CD14-positive monocyte (primary cell): Measurements from ENCODE around the gene FREM2. TPM values are rescaled to one million over a fixed set of nuclear protein-coding genes. Genes with fewer than 3 reads are reported as not detected.

Experiments used
- DNase-seq, 3 donors: peaks; one replicate each; pipeline ENCODE4 v3.0.0-alpha.2; 2011 to 2022
- H2AFZ ChIP-seq: 2 replicates; pipeline ENCODE4 v1.6.0; 2012; ENCODE audit warnings: mild to moderate bottlenecking, low read depth, low read length, inconsistent platforms; ENCODE audit not compliant: insufficient read depth, poor library complexity, severe bottlenecking
- H3K27ac ChIP-seq, 2 donors: 1 replicate in 1 of 2; 2 replicates in 1 of 2; pipeline ENCODE4 v1.5.1; 2012 to 2013; ENCODE audit warnings: low read length in 2 of 2, control low read depth in 1 of 2, inconsistent platforms in 1 of 2, low read depth in 1 of 2, mild to moderate bottlenecking in 1 of 2
- H3K27me3 ChIP-seq, 2 donors: one replicate each; pipeline versions ENCODE4 v1.6.0 to v1.6.1; 2011 to 2013; ENCODE audit warnings: low read length in 2 of 2; ENCODE audit not compliant: control insufficient read depth in 2 of 2, insufficient read depth in 2 of 2
- H3K36me3 ChIP-seq, 2 donors: replicated peaks in 1 of 2; 1 replicate in 1 of 2; 2 replicates in 1 of 2; pipeline versions ENCODE4 v1.5.1 to v1.6.1; 2012 to 2013; ENCODE audit warnings: low read length in 2 of 2, control low read depth in 1 of 2, inconsistent platforms in 1 of 2, mild to moderate bottlenecking in 1 of 2; ENCODE audit not compliant: insufficient read depth in 2 of 2, control insufficient read depth in 1 of 2
- H3K4me1 ChIP-seq, 2 donors: 1 replicate in 1 of 2; 2 replicates in 1 of 2; pipeline versions ENCODE4 v1.5.1 to v1.6.1; 2012 to 2013; ENCODE audit warnings: low read length in 2 of 2, control low read depth in 1 of 2, inconsistent platforms in 1 of 2, mild to moderate bottlenecking in 1 of 2, moderate library complexity in 1 of 2; ENCODE audit not compliant: insufficient read depth in 2 of 2, control insufficient read depth in 1 of 2
- H3K4me2 ChIP-seq: replicated peaks from 2 replicates; pipeline ENCODE3; 2012; ENCODE audit warnings: low read length, moderate library complexity, mild to moderate bottlenecking; ENCODE audit not compliant: poor library complexity, severe bottlenecking; ENCODE audit errors: extremely low read depth
- H3K4me3 ChIP-seq, 3 experiments: fragments of 200-600 bp in 1 of 3; sonication (generic) in 1 of 3; replicated peaks in 1 of 3; 1 replicate in 2 of 3; 2 replicates in 1 of 3; pipeline ENCODE4 v1.5.1; 2011 to 2013; ENCODE audit warnings: low read length in 3 of 3, mild to moderate bottlenecking in 3 of 3, control low read depth in 2 of 3, low read depth in 2 of 3, inconsistent platforms in 1 of 3, moderate library complexity in 1 of 3
- H3K79me2 ChIP-seq: 2 replicates; pipeline ENCODE4 v1.6.0; 2012; ENCODE audit warnings: mild to moderate bottlenecking, control low read depth, inconsistent platforms, low read length, moderate library complexity; ENCODE audit not compliant: insufficient read depth
- H3K9ac ChIP-seq: 2 replicates; pipeline ENCODE4 v1.6.0; 2017; ENCODE audit warnings: low read length, mild to moderate bottlenecking; ENCODE audit not compliant: insufficient read depth, poor library complexity, severe bottlenecking
- H3K9me3 ChIP-seq, 2 donors: replicated peaks in 1 of 2; 1 replicate in 1 of 2; 2 replicates in 1 of 2; pipeline versions ENCODE4 v1.5.1 to v1.6.1; 2012 to 2013; ENCODE audit warnings: low read length in 2 of 2, control low read depth in 1 of 2; ENCODE audit not compliant: control insufficient read depth in 1 of 2, insufficient read depth in 1 of 2
- H4K20me1 ChIP-seq: 2 replicates; pipeline ENCODE4 v1.6.0; 2012; ENCODE audit warnings: mild to moderate bottlenecking, low read length, control low read depth, moderate library complexity; ENCODE audit not compliant: insufficient read depth
- H3K27ac Mint-ChIP-seq, 7 donors: one replicate each; pipeline ENCODE4 v1.8.0; 2020; ENCODE audit warnings: mild to moderate bottlenecking in 7 of 7, mixed read lengths in 7 of 7, moderate library complexity in 6 of 7, inconsistent platforms in 2 of 7
- H3K27me3 Mint-ChIP-seq, 3 donors: one replicate each; pipeline ENCODE4 v1.8.0; 2021 to 2022; ENCODE audit warnings: low read depth in 3 of 3, mild to moderate bottlenecking in 3 of 3, mixed read lengths in 3 of 3, moderate library complexity in 3 of 3, inconsistent platforms in 1 of 3
- H3K36me3 Mint-ChIP-seq, 2 donors: one replicate each; pipeline ENCODE4 v1.8.0; 2020; ENCODE audit warnings: mixed read lengths in 2 of 2, inconsistent platforms in 1 of 2, mild to moderate bottlenecking in 1 of 2
- H3K4me1 Mint-ChIP-seq: one replicate; pipeline ENCODE4 v1.8.0; 2020; ENCODE audit warnings: mild to moderate bottlenecking, mixed read lengths
- H3K4me3 Mint-ChIP-seq, 2 donors: one replicate each; pipeline ENCODE4 v1.8.0; 2020; ENCODE audit warnings: mild to moderate bottlenecking in 2 of 2, mixed read lengths in 2 of 2, moderate library complexity in 1 of 2
- H3K9me3 Mint-ChIP-seq, 7 donors: one replicate each; pipeline ENCODE4 v1.8.0; 2020 to 2022; ENCODE audit warnings: mixed read lengths in 7 of 7, mild to moderate bottlenecking in 6 of 7, moderate library complexity in 6 of 7, inconsistent platforms in 2 of 7
- CTCF ChIP-seq: fragments of 200-600 bp; IDR thresholded peaks from one replicate; pipeline ENCODE4 v1.8.0; 2022; ENCODE audit warnings: antibody characterized with exemption, mild to moderate bottlenecking
- WGBS: methylation state at CpG from one replicate; pipeline ENCODE4 v1.1.5; 2013; ENCODE audit warnings: missing lambda C conversion rate; ENCODE audit not compliant: insufficient coverage; 5-methylcytosine and 5-hydroxymethylcytosine counted together
- intact Hi-C, 2 donors: fragments of 100-400 bp; cut with micrococcal nuclease; formaldehyde crosslinking; loops; one replicate each; pipeline versions ENCODE4 v1.15.0 to v1.15.1; 2023
- polyA plus RNA-seq, 3 donors: library from polyadenylated mRNA; depleted of rRNA in 1 of 3; unstranded in 2 of 3; stranded (reverse) in 1 of 3; fragments of 300-500 nt in 2 of 3; fragments of >200 nt in 1 of 3; fragmentation: Illumina TruSeq in 2 of 3; gene quantifications; 1 replicate in 2 of 3; 2 replicates in 1 of 3; pipeline ENCODE4 v1.2.3, GENCODE V29; 2012 to 2021

The FREM2 gene
- polyA plus RNA-seq, 3 donors = not detected

- Histone ChIP-seq H3K9me3 (no peaks in the 10 kb centered on the region), H3K4me3 (no peak overlapping the region), H2AFZ (no peak overlapping the region), H3K79me2 (no peaks in the 10 kb centered on the region), H3K27me3 (no peaks in the 10 kb centered on the region), H3K4me1 (no peaks in the 10 kb centered on the region), H3K36me3 (no peaks in the 10 kb centered on the region), H3K27ac (no peak overlapping the region), H3K4me2 (no peak overlapping the region), H4K20me1 (no peaks in the 10 kb centered on the region), H3K9ac (no peak overlapping the region)
- H3K27ac Mint-ChIP-seq = no peak overlapping the region
- intact Hi-C loops = no loop called here
- peaks cover 0 to 2% (median 2%) of the 10 kb centered on the region in 3 donors for H3K27me3 Mint-ChIP-seq
- no peak overlapping the region for H3K4me3 Mint-ChIP-seq
- WGBS = no CpG with 5 or more reads among the region's 1 CpG
- peaks cover 0 to 2% (median 0%) of the 10 kb centered on the region in 7 donors for H3K9me3 Mint-ChIP-seq
- DNase-seq = no peak
- no peak for TF ChIP-seq CTCF
- H3K36me3 Mint-ChIP-seq = no peaks in the 10 kb centered on the region
- no peaks in the 10 kb centered on the region for H3K4me1 Mint-ChIP-seq
Measured at GRCh38 chr13:38648912-38649311, 38.0 kb upstream of the FREM2 start.

DNA sequence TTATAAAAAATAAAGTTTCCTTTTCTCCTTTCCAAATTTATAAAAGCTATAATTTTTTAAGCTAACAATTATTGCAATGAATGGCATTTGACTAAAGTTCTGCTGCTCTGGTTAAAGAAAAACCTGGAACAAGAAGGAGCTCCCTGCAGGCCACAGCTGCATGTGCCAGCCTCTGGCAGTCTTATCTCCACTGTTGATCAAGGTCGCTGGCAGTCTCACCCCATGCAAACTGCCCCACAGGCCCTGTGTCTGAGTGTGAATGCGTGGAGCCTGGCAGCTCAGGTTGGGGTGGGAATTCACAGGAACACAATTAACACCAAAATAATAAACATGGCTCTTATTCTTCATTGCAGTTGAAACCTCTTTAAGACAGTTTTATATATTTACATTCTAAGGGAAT lies 30.2 kb upstream of the FREM2 start:
- no peak for DNase-seq
- no peaks in the 10 kb centered on the region for H3K36me3 ChIP-seq
- Mint-ChIP-seq H3K27me3 (no peaks in the 10 kb centered on the region), H3K4me1 (no peaks in the 10 kb centered on the region), H3K4me3 (no peak overlapping the region), H3K36me3 (no peaks in the 10 kb centered on the region), H3K9me3 (peaks cover 0 to 3% (median 0%) of the 10 kb centered on the region in 7 donors), H3K27ac (no peak overlapping the region)
- no peak overlapping the region for H2AFZ ChIP-seq
- no peak for TF ChIP-seq CTCF
- no CpG with 5 or more reads among the region's 2 CpGs for WGBS
- H3K9me3 ChIP-seq = no peaks in the 10 kb centered on the region
- H3K79me2 ChIP-seq = no peaks in the 10 kb centered on the region
- H3K4me1 ChIP-seq = no peaks in the 10 kb centered on the region
- no peaks in the 10 kb centered on the region for H4K20me1 ChIP-seq
- no peak overlapping the region for H3K4me2 ChIP-seq
- no peak overlapping the region for H3K4me3 ChIP-seq
- H3K27me3 ChIP-seq = no peaks in the 10 kb centered on the region
- no peak overlapping the region for H3K9ac ChIP-seq
- intact Hi-C loops = no loop called here
- no peak overlapping the region for H3K27ac ChIP-seq
